WTC11 (cell line): ENCODE measurements around the gene RNF121. TPM values are rescaled to one million over a fixed set of nuclear protein-coding genes. Genes with fewer than 3 reads are reported as not detected.

Source experiments
- ATAC-seq: fragments of 200-7000 bp; cut with Tn5 transposase; 2 replicates; pipeline ENCODE4 v1.10.0; 2021; ENCODE audit warnings: mild to moderate bottlenecking, moderate library complexity
- CTCF ChIA-PET: fragments of 300-600 bp; sonication (Branson Sonifier 250); formaldehyde crosslinking; loops from one replicate; lab custom pipeline; 2021; ENCODE audit warnings: antibody characterized with exemption; lab: Charles Lee
- POLR2A ChIA-PET: fragments of 350-600 bp; sonication (Branson Sonifier 250); formaldehyde crosslinking; loops from one replicate; lab custom pipeline; 2021; ENCODE audit warnings: antibody characterized with exemption; lab: Charles Lee
- DNase-seq: peaks from one replicate; pipeline ENCODE4 v3.0.0; 2021; ENCODE audit warnings: low spot score
- H3K27ac Mint-ChIP-seq: 2 replicates; pipeline ENCODE4 v1.8.0; 2021; ENCODE audit warnings: mixed read lengths
- H3K27me3 Mint-ChIP-seq: 2 replicates; pipeline ENCODE4 v1.8.0; 2021; ENCODE audit warnings: low read depth, mild to moderate bottlenecking, moderate library complexity, mixed read lengths
- H3K36me3 Mint-ChIP-seq: 2 replicates; pipeline ENCODE4 v1.8.0; 2021; ENCODE audit warnings: mixed read lengths
- H3K4me1 Mint-ChIP-seq: 2 replicates; pipeline ENCODE4 v1.8.0; 2022; ENCODE audit warnings: mixed read lengths
- H3K4me3 Mint-ChIP-seq: 2 replicates; pipeline ENCODE4 v1.8.0; 2021; ENCODE audit warnings: mild to moderate bottlenecking, moderate library complexity, mixed read lengths
- H3K9me3 Mint-ChIP-seq: 2 replicates; pipeline ENCODE4 v1.8.0; 2021; ENCODE audit warnings: mixed read lengths
- ETV6 ChIP-seq: sonication (generic); formaldehyde crosslinking; IDR thresholded peaks from 2 replicates; pipeline ENCODE4 v1.8.1; 2022; ENCODE audit warnings: mild to moderate bottlenecking, missing genetic modification reagents
- GABPB1 ChIP-seq: sonication (generic); formaldehyde crosslinking; IDR thresholded peaks from 2 replicates; pipeline ENCODE4 v1.8.1; 2023; ENCODE audit warnings: mild to moderate bottlenecking, missing genetic modification reagents
- JUN ChIP-seq: sonication (generic); formaldehyde crosslinking; IDR thresholded peaks from 2 replicates; pipeline ENCODE4 v1.8.0; 2023; ENCODE audit warnings: mild to moderate bottlenecking, missing genetic modification reagents
- KAT7 ChIP-seq: sonication (generic); formaldehyde crosslinking; IDR thresholded peaks from 2 replicates; pipeline ENCODE4 v1.8.1; 2023; ENCODE audit warnings: missing genetic modification reagents, mild to moderate bottlenecking, borderline replicate concordance
- NFE2L1 ChIP-seq: sonication (generic); formaldehyde crosslinking; IDR thresholded peaks from 2 replicates; pipeline ENCODE4 v1.8.1; 2023; ENCODE audit warnings: missing genetic modification reagents
- NFYB ChIP-seq: sonication (generic); formaldehyde crosslinking; conservative IDR thresholded peaks from 2 replicates; pipeline ENCODE4 v1.8.0; 2022; ENCODE audit warnings: low read depth, missing genetic modification reagents
- OVOL2 ChIP-seq: fragments of 250-450 bp; sonication (Bioruptor Pico); IDR thresholded peaks from 2 replicates; pipeline ENCODE4 v1.9.0; 2021; ENCODE audit warnings: mild to moderate bottlenecking, borderline replicate concordance
- TCF7 ChIP-seq: sonication (generic); formaldehyde crosslinking; IDR thresholded peaks from 2 replicates; pipeline ENCODE4 v1.8.0; 2022; ENCODE audit warnings: mild to moderate bottlenecking, low read depth, missing genetic modification reagents, moderate library complexity
- ZNF121 ChIP-seq: sonication (generic); formaldehyde crosslinking; IDR thresholded peaks from 2 replicates; pipeline ENCODE4 v1.8.0; 2023; ENCODE audit warnings: missing genetic modification reagents
- ZNF219 ChIP-seq: sonication (generic); formaldehyde crosslinking; IDR thresholded peaks from 2 replicates; pipeline ENCODE4 v1.8.0; 2023; ENCODE audit warnings: missing genetic modification reagents, mild to moderate bottlenecking, borderline replicate concordance
- ZNF317 ChIP-seq: sonication (generic); formaldehyde crosslinking; IDR thresholded peaks from 2 replicates; pipeline ENCODE4 v1.8.1; 2023; ENCODE audit warnings: low read depth, mild to moderate bottlenecking, moderate library complexity, missing genetic modification reagents, borderline replicate concordance
- total RNA-seq: library from RNA; stranded (reverse); gene quantifications from 3 replicates; pipeline ENCODE4 v1.2.3, GENCODE V29; 2021
- TF ChIP-seq, protein P1 (sequence below): sonication (generic); formaldehyde crosslinking; IDR thresholded peaks from 2 replicates; pipeline ENCODE4 v1.8.1; 2022; ENCODE audit warnings: missing genetic modification reagents, borderline replicate concordance
- TF ChIP-seq, protein P2 (sequence below): sonication (generic); formaldehyde crosslinking; IDR thresholded peaks from 2 replicates; pipeline ENCODE4 v1.8.1; 2022; ENCODE audit warnings: mild to moderate bottlenecking, moderate library complexity, missing genetic modification reagents
- TF ChIP-seq, protein P3 (sequence below): sonication (generic); formaldehyde crosslinking; conservative IDR thresholded peaks from 2 replicates; pipeline ENCODE4 v1.8.1; 2022; ENCODE audit warnings: mild to moderate bottlenecking, missing genetic modification reagents
- TF ChIP-seq, protein P4 (sequence below): sonication (generic); formaldehyde crosslinking; IDR thresholded peaks from 2 replicates; pipeline ENCODE4 v1.8.0; 2022; ENCODE audit warnings: mild to moderate bottlenecking, missing genetic modification reagents
- TF ChIP-seq, protein P5 (sequence below): sonication (generic); formaldehyde crosslinking; IDR thresholded peaks from 2 replicates; pipeline ENCODE4 v1.8.0; 2023; ENCODE audit warnings: missing genetic modification reagents
- TF ChIP-seq, protein P6 (sequence below): sonication (generic); formaldehyde crosslinking; IDR thresholded peaks from 2 replicates; pipeline ENCODE4 v1.8.1; 2023; ENCODE audit warnings: mild to moderate bottlenecking, missing genetic modification reagents
- TF ChIP-seq, protein P7 (sequence below): sonication (generic); formaldehyde crosslinking; IDR thresholded peaks from 2 replicates; pipeline ENCODE4 v1.8.0; 2022; ENCODE audit warnings: mild to moderate bottlenecking, missing genetic modification reagents
- TF ChIP-seq, protein P8 (sequence below): sonication (generic); formaldehyde crosslinking; IDR thresholded peaks from 2 replicates; pipeline ENCODE4 v1.8.0; 2022; ENCODE audit warnings: mild to moderate bottlenecking, missing genetic modification reagents
- TF ChIP-seq, protein P9 (sequence below): sonication (generic); formaldehyde crosslinking; IDR thresholded peaks from 2 replicates; pipeline ENCODE4 v1.8.1; 2023; ENCODE audit warnings: mild to moderate bottlenecking, missing genetic modification reagents, moderate library complexity

Gene RNF121
- total RNA-seq, 1 experiment from 2014 or later, result 40.2 TPM

DNA sequence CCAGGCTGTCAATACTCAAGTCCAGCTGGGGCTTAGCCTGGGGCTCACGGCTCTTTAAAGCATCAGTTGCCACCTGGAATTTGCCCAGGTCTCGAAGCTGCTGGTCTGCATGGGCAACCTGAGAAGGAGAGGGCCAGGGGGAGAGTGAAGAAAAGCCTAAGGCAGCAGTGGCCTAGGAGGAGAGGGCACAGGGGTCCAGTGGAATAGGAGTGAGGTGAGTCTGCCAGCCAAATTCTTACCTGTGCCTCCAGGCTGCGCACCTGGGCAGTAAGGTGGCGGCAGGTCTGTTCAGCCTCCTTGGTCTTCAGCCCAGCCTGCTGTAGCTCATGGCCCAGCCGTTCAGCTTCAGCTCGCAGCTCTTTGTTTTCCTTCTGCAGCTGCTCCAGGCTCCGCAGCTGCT, 79.9 kb downstream of the RNF121 start:
- TF ChIP-seq ZNF317 (CRISPR knock-in tag) (no peak), ZNF121 (no peak), TCF7 (no peak), NFYB (CRISPR knock-in tag) (no peak), ETV6 (CRISPR knock-in tag) (no peak), JUN (no peak), OVOL2 (no peak), GABPB1 (no peak), NFE2L1 (CRISPR knock-in tag) (no peak), KAT7 (no peak), ZNF219 (CRISPR knock-in tag) (no peak)
- TF ChIP-seq, protein P1, sequence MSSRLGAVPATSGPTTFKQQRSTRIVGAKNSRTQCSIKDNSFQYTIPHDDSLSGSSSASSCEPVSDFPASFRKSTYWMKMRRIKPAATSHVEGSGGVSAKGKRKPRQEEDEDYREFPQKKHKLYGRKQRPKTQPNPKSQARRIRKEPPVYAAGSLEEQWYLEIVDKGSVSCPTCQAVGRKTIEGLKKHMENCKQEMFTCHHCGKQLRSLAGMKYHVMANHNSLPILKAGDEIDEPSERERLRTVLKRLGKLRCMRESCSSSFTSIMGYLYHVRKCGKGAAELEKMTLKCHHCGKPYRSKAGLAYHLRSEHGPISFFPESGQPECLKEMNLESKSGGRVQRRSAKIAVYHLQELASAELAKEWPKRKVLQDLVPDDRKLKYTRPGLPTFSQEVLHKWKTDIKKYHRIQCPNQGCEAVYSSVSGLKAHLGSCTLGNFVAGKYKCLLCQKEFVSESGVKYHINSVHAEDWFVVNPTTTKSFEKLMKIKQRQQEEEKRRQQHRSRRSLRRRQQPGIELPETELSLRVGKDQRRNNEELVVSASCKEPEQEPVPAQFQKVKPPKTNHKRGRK (CRISPR knock-in tag), result no peak
- TF ChIP-seq, protein P2, sequence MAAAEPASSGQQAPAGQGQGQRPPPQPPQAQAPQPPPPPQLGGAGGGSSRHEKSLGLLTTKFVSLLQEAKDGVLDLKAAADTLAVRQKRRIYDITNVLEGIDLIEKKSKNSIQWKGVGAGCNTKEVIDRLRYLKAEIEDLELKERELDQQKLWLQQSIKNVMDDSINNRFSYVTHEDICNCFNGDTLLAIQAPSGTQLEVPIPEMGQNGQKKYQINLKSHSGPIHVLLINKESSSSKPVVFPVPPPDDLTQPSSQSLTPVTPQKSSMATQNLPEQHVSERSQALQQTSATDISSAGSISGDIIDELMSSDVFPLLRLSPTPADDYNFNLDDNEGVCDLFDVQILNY, result no peak
- TF ChIP-seq, protein P3, sequence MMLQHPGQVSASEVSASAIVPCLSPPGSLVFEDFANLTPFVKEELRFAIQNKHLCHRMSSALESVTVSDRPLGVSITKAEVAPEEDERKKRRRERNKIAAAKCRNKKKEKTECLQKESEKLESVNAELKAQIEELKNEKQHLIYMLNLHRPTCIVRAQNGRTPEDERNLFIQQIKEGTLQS (CRISPR knock-in tag), result no peak
- TF ChIP-seq, protein P4, sequence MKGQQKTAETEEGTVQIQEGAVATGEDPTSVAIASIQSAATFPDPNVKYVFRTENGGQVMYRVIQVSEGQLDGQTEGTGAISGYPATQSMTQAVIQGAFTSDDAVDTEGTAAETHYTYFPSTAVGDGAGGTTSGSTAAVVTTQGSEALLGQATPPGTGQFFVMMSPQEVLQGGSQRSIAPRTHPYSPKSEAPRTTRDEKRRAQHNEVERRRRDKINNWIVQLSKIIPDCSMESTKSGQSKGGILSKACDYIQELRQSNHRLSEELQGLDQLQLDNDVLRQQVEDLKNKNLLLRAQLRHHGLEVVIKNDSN, result no peak
- TF ChIP-seq, protein P5, sequence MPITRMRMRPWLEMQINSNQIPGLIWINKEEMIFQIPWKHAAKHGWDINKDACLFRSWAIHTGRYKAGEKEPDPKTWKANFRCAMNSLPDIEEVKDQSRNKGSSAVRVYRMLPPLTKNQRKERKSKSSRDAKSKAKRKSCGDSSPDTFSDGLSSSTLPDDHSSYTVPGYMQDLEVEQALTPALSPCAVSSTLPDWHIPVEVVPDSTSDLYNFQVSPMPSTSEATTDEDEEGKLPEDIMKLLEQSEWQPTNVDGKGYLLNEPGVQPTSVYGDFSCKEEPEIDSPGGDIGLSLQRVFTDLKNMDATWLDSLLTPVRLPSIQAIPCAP (CRISPR knock-in tag), result no peak
- TF ChIP-seq, protein P6, sequence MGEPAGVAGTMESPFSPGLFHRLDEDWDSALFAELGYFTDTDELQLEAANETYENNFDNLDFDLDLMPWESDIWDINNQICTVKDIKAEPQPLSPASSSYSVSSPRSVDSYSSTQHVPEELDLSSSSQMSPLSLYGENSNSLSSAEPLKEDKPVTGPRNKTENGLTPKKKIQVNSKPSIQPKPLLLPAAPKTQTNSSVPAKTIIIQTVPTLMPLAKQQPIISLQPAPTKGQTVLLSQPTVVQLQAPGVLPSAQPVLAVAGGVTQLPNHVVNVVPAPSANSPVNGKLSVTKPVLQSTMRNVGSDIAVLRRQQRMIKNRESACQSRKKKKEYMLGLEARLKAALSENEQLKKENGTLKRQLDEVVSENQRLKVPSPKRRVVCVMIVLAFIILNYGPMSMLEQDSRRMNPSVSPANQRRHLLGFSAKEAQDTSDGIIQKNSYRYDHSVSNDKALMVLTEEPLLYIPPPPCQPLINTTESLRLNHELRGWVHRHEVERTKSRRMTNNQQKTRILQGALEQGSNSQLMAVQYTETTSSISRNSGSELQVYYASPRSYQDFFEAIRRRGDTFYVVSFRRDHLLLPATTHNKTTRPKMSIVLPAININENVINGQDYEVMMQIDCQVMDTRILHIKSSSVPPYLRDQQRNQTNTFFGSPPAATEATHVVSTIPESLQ (CRISPR knock-in tag), result no peak
- TF ChIP-seq, protein P7, sequence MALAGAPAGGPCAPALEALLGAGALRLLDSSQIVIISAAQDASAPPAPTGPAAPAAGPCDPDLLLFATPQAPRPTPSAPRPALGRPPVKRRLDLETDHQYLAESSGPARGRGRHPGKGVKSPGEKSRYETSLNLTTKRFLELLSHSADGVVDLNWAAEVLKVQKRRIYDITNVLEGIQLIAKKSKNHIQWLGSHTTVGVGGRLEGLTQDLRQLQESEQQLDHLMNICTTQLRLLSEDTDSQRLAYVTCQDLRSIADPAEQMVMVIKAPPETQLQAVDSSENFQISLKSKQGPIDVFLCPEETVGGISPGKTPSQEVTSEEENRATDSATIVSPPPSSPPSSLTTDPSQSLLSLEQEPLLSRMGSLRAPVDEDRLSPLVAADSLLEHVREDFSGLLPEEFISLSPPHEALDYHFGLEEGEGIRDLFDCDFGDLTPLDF, result no peak
- TF ChIP-seq, protein P8, sequence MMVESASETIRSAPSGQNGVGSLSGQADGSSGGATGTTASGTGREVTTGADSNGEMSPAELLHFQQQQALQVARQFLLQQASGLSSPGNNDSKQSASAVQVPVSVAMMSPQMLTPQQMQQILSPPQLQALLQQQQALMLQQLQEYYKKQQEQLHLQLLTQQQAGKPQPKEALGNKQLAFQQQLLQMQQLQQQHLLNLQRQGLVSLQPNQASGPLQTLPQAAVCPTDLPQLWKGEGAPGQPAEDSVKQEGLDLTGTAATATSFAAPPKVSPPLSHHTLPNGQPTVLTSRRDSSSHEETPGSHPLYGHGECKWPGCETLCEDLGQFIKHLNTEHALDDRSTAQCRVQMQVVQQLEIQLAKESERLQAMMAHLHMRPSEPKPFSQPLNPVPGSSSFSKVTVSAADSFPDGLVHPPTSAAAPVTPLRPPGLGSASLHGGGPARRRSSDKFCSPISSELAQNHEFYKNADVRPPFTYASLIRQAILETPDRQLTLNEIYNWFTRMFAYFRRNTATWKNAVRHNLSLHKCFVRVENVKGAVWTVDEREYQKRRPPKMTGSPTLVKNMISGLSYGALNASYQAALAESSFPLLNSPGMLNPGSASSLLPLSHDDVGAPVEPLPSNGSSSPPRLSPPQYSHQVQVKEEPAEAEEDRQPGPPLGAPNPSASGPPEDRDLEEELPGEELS, result no peak
- TF ChIP-seq, protein P9, sequence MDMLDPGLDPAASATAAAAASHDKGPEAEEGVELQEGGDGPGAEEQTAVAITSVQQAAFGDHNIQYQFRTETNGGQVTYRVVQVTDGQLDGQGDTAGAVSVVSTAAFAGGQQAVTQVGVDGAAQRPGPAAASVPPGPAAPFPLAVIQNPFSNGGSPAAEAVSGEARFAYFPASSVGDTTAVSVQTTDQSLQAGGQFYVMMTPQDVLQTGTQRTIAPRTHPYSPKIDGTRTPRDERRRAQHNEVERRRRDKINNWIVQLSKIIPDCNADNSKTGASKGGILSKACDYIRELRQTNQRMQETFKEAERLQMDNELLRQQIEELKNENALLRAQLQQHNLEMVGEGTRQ (CRISPR knock-in tag), result no peak
- H3K36me3 Mint-ChIP-seq, result peaks cover 58% of the 10 kb centered on the region
- POLR2A ChIA-PET, result no interaction called here
- H3K27ac Mint-ChIP-seq, result no peak overlapping the region
- no peaks in the 10 kb centered on the region for H3K9me3 Mint-ChIP-seq
- no peaks in the 10 kb centered on the region for H3K27me3 Mint-ChIP-seq
- no peaks in the 10 kb centered on the region for H3K4me1 Mint-ChIP-seq
- CTCF ChIA-PET, result interaction anchor here (0.8 to 1.6 kb wide), 4 partner anchors 31 to 173 kb away, joined by 5 to 6 read pairs (median 5); no protein-coding TSS in a partner anchor
- H3K4me3 Mint-ChIP-seq, result no peak overlapping the region
- ATAC-seq, result no peak
- DNase-seq, result no peak
